Fibroblast of skin of abdomen (primary cell): ENCODE results near the gene FER1L5.

Source experiments
- DNase-seq: peaks from one replicate; pipeline ENCODE4 v3.0.0-alpha.2; 2013

The FER1L5 gene

GRCh38 chr2:96698221-96698861, 55.8 kb downstream of the FER1L5 start:
- no peak for DNase-seq

DNA sequence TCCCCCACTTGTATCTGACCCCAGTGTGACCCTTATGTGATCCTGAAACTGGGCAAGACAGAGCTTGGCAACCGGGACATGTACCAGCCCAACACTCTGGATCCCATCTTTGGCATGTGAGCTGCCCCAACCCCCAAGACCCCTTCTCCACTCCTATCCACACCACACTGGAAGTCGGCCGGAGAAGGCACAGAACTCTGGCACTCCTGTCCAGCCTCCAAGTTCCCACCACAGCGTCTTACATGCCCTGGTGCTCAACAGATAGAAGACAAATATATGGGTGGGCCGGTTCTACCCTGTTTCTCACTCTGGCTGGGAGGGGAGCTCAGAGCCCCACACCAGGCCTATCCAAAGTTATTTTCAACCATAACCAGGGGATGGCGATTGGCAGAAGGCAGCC, 56.5 kb downstream of the FER1L5 start:
- DNase-seq, result no peak

DNA sequence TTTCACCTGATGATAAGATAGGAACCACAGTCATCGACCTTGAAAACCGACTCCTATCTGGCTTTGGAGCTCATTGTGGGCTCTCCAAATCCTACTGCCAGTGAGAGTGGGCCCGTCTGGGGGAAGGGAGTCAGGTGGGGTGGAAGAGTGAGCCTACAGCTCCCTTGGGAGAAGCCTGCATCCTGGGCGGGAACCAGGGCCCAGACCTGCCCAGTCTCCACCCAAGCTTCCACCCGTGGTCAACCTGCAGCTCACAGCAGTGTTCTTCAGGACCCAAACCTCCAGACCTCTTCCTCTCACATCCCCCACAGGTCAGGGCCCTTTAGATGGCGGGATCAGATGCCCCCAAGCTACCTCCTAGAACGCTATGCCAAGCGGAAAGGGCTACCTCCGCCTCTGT, 57.1 kb downstream of the FER1L5 start:
- DNase-seq, result no peak

- no peak for DNase-seq
Observed at GRCh38 chr2:96700086-96700485, 57.5 kb downstream of the FER1L5 start.

- DNase-seq, result no peak
Observed at GRCh38 chr2:96701636-96702035, 59.1 kb downstream of the FER1L5 start.

- peak; percentile 8 for DNase-seq
Observed at GRCh38 chr2:96702098-96702785, 59.7 kb downstream of the FER1L5 start.

GRCh38 chr2:96703021-96703751, 60.6 kb downstream of the FER1L5 start:
- DNase-seq, result no peak

- no peak for DNase-seq
Observed at GRCh38 chr2:96710985-96711384, 68.4 kb downstream of the FER1L5 start.

GRCh38 chr2:96715658-96716057, 73.1 kb downstream of the FER1L5 start:
- DNase-seq, result peak; percentile 12

DNA sequence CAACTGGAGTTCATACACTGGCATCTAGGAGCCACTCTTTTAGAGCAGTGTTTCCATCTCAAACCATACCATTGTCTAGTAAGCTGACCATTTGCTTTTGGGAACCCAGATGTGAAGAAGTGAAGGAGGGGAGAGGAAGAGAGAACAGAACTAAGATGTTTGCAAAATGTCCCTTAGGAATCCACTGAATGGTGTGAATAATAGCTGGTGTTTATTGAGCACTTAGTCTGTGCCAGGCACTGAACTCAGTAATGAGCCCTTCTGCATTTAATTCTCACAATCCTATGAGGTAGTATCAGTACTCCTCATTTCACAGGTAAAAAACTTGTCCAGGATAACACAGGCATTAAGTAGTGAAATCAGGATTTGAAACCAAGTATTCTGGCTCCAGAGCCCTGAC, 73.8 kb downstream of the FER1L5 start:
- no peak for DNase-seq

DNA sequence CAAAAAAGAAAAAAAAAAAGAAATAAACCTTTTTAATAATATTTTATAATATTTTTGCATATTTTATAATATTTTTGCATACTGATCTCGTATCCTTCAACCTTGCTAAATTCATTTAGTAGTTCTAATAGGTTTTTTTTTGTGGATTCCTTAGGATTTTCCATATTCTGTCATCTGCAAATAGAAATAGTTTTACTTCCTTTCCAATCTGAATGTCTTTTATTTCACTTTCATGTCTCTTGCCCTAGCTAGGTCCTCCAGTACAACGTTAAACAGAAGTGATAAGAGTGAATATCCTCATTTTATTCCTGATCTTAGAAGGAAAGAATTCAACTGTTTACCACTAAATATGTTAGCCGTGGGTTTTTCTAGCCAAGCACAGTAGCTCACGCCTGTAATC, 83.6 kb downstream of the FER1L5 start:
- no peak for DNase-seq

GRCh38 chr2:96727431-96727830, 84.9 kb downstream of the FER1L5 start:
- DNase-seq, result no peak

DNA sequence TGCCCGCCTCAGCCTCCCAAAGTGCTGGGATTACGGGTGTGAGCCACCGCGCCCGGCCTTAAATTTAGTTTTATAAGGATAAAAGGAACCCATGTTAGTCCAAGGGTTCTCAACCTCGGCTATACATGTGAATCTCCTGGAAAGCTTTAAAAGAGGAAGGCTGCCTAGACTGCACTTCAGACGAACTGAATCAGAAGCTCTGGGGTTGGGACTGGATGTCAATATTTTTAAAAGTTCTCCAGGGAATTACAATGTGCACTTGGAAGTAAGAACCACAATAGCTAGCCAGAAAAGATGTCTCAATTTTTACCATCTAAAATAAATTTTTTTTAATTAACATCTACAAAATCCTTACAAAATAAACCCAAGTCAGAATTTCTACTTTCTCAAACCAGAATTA, 87.2 kb downstream of the FER1L5 start:
- no peak for DNase-seq

DNA sequence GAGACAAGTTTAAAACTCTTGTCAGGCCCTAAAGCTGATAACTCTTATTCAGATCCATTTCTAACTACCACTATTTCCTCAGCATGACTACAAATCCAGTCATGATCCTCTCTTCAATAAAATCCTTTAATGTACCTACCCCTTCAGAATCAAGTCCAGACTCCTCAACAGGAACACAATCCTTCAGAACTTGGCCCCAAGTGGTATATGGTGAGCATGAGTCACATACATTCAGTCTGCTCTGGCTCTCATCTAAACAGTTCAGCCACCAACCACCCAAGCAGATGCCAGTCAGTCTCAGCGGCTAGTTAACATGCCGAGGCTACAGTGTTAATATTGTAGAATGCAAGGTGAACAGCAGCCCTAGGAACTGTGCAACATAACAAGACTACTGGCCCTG, 87.6 kb downstream of the FER1L5 start:
- no peak for DNase-seq

- no peak for DNase-seq
Observed at GRCh38 chr2:96733931-96734330, 91.4 kb downstream of the FER1L5 start.

DNA sequence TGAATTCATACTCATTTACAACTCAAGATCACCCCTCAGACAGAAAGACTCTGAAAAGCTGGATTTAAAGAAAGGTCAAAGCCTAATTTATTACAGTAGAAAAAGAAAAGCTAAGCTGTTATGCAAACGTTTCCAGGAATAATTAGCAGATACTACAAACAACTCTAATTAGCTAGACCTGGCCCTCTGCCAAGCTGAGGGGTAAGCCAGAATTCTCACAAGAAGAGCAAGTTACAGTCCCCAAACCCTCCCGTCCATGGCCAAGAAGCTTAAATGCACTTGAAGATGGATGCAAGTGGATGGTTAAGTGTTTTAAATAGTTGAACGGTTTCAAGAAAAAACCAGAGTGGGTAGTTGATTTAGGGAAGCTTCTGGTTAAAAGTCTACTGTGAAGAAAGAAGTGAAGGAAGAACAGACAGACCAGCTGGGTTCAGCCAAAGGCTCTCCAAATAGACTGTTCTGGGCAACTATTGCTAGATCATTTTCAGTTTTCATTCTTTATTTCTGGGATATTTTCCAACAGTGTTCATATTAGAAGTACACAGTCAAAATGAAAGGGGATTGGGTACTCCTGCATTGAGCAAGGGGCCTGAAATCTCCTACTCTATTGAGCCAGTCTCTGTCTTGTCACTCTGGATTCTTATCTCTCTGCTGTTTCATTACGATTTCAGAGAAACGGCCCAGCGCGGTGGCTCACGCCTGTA, 92.5 kb downstream of the FER1L5 start:
- DNase-seq, result no peak

DNA sequence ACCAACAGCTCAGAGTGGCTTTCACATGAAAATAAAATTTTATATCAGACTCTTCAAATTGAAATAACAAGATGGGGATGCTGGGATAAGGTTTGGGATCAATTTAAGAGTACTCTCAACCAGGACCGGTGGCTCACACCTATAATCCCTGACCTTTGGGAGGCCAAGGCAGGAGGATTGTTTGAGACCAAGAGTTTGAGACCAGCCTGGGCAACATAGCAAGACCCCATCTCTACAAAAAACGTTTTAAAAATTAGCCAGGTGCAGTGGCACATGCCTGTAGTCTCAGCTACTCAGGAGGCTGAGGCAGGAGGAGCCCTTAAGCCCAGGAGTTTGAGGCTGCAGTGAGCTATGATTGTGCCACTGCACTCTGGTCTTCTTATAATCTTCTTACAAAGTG, 94.7 kb downstream of the FER1L5 start:
- DNase-seq, result no peak

DNA sequence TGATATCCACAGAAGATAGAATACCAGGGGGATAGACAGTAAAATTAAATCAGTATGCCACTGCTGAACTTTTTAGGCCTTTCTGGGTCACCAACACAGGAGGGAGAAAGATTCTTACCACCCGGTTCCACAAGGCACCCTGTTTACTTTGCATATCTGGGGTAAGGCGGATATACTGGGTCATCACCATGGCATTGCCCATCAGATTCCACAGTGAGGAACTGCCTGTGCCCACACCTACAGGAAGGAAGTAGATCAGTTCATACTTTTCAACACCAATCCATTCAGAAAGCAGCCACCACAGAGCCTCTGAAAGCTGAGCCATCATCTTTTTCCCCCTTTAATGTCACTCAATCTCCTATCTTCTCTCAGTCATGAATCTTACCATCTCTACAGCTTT, 95.3 kb downstream of the FER1L5 start:
- DNase-seq, result no peak

DNA sequence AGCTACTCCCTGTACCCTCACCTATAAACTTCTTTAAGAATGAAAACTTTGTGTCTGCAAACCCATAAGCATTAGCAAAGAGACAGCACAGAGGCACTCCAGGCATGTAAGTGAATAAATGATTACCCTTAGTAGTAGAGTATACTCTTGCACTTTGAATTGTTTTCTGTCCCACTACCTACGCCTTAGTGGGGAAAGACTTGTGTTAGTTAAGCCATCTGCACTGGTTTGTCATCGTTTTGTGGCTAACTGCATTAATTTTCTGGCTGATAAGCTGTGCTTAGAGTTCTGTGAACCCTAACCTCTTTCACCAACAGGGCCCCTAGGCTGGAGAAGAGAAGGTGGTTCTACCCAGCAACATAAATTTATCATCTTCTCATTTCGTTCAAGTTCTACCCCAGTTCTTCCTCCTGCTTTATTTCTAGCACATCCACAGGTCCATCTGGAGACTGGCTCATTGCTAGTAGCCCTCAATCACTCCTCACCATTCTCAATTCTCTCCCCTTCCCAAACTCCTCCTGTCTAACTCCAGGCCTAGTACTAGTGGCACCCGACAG, 96.6 kb downstream of the FER1L5 start:
- DNase-seq, result no peak

DNA sequence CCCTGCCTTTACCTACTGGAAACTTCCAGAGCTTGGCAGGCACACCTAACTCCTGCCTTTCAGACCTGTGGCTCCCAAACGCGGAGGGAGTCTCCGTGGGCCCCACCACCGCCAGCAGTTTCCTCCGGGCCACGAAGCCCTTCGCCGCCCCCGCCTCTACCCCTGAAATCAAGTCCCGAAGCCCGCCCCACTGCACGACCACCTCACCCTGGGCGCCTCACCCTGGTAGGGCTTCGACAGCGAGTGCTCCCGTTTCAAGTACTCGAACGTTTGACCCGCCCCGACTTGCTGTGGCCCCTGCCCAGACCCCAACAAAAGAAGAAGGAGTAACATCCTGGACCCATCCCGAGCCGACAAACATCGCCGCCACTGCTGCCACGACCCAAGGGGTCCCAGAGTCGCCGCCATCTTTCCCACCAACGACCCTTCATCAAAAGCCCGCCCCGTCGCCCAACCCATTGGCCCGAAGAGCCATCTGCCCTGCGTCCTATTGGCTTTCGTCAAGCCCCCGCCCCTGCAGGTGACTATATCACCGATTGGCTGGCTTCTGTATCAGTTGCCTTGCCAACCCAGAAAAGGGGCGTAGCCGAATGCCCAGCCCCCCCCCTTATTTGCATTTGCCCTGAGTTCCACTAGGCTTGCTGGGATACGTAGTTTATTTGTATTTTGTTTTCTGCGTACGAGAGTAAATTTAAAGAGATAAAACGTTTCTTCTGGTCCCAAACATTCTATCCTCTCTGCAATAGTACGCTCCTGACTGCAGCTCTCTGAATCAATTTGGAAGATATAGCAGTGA, 97.3 kb downstream of the FER1L5 start, which contains the start of gene LMAN2L:
TSS of gene LMAN2L (minus strand) at position 432 of the 796 bp plus-strand sequence. CDS start at position 408, 24 bp downstream.
- DNase-seq, result peak; percentile 97

DNA sequence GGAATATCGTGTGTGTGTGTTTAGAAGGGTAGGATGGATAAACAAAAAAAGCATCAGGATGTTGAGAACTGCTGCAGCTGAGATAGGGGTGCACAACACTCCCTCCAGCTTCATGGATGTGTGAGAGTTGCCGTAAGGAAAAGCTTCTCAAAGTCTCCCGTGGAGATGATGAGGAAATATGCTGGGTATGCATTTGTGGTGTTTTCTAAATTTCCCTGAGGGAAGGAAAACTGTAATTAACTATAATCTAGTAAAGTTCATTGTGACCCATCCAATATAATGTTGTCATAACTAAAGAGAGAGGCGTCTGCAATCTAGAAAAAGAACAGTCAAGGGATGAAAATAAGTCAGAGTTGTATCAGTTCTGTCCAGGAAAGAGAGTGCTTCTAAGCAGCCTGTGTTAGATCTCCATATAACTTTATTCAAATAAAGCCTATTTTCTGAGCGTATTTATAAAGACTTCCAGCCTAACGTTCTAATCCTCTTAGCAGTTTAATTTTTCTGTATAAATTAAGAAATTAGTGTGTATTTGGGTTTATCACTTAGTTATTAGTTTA, 104.6 kb downstream of the FER1L5 start:
- no peak for DNase-seq

DNA sequence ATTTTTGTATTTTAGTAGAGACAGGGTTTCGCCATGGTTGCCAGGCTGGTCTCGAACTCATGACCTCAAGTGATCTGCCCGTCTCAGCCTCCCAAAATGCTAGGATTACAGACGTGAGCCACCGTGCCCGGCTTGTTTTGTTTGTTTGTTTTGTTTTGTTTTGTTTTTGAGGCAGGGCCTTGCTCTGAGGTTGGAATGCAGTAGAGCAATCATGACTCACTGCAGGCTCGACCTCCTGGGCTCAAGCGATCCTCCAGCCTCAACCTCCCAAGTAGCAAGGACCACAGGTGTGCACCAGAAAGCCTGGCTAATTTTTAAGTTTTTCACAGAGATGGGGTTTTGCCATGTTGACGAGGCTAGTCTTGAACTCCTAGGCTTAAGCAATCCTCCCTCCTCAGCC, 109.2 kb downstream of the FER1L5 start:
- DNase-seq, result no peak
